Peyer's patch (tissue), 4 donors: ENCODE results near the gene ARHGAP18. TPM values are rescaled to one million over a fixed set of nuclear protein-coding genes. Genes with fewer than 3 reads are reported as not detected.

Experiments used
- DNase-seq, 3 donors: peaks; one replicate each; pipeline ENCODE4 v3.0.0-alpha.2; 2017 to 2019
- H3K27ac ChIP-seq, 4 donors: fragments of 200-600 bp; sonication (generic); one replicate each; pipeline ENCODE4 v1.5.1; 2016 to 2019
- H3K27me3 ChIP-seq, 2 donors: fragments of 200-600 bp; sonication (generic); one replicate each; pipeline ENCODE4 v1.5.1; 2019
- H3K36me3 ChIP-seq, 3 donors: fragments of 200-600 bp; sonication (generic); one replicate each; pipeline ENCODE4 v1.5.1; 2016 to 2019
- H3K4me1 ChIP-seq, 4 donors: fragments of 200-600 bp; sonication (generic); one replicate each; pipeline ENCODE4 v1.5.1; 2016 to 2019
- H3K4me3 ChIP-seq, 4 donors: fragments of 200-600 bp; sonication (generic); 1 replicate in 3 of 4; 2 replicates in 1 of 4; pipeline ENCODE4 v1.5.1; 2016 to 2019; ENCODE audit warnings: mild to moderate bottlenecking in 1 of 4
- H3K9me3 ChIP-seq, 4 donors: fragments of 200-600 bp; sonication (generic); one replicate each; pipeline ENCODE4 v1.5.1; 2016 to 2019; ENCODE audit warnings: mild to moderate bottlenecking in 1 of 4
- POLR2A ChIP-seq, 2 donors: fragments of 450-650 bp; IDR thresholded peaks; one replicate each; pipeline ENCODE4 v1.5.1; 2017; ENCODE audit warnings: antibody characterized with exemption in 2 of 2, mild to moderate bottlenecking in 2 of 2, moderate library complexity in 2 of 2
- total RNA-seq, 4 donors: library from RNA; depleted of rRNA; stranded (reverse); fragments of >200 nt; gene quantifications; one replicate each; pipeline ENCODE4 v1.1.0, GENCODE V29; 2016
- TF ChIP-seq, protein P1 (sequence below), 6 experiments: fragments of 450-650 bp in 4 of 6; fragments of 200-600 bp in 2 of 6; sonication (generic) in 1 of 6; IDR thresholded peaks; one replicate each; pipeline ENCODE4 v1.5.1; 2017 to 2019; ENCODE audit warnings: antibody characterized with exemption in 6 of 6, mild to moderate bottlenecking in 3 of 6, moderate library complexity in 1 of 6

Gene ARHGAP18
- total RNA-seq, 4 donors from 2014 or later = 26.1 to 45.4 (median 33.5) TPM

- no peak for TF ChIP-seq POLR2A (IDR thresholded peaks at IDR 0.05)
- TF ChIP-seq, protein P1, sequence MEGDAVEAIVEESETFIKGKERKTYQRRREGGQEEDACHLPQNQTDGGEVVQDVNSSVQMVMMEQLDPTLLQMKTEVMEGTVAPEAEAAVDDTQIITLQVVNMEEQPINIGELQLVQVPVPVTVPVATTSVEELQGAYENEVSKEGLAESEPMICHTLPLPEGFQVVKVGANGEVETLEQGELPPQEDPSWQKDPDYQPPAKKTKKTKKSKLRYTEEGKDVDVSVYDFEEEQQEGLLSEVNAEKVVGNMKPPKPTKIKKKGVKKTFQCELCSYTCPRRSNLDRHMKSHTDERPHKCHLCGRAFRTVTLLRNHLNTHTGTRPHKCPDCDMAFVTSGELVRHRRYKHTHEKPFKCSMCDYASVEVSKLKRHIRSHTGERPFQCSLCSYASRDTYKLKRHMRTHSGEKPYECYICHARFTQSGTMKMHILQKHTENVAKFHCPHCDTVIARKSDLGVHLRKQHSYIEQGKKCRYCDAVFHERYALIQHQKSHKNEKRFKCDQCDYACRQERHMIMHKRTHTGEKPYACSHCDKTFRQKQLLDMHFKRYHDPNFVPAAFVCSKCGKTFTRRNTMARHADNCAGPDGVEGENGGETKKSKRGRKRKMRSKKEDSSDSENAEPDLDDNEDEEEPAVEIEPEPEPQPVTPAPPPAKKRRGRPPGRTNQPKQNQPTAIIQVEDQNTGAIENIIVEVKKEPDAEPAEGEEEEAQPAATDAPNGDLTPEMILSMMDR (IDR thresholded peaks at IDR 0.05) = no peak
- Histone ChIP-seq H3K4me1 (peaks cover 0 to 25% (median 0%) of the 10 kb centered on the region in 4 donors), H3K27me3 (no peaks in the 10 kb centered on the region), H3K4me3 (no peak overlapping the region), H3K36me3 (no peaks in the 10 kb centered on the region), H3K9me3 (no peaks in the 10 kb centered on the region), H3K27ac (peak overlapping the region in 2 of 4 donors; percentile 34 to 65)
- DNase-seq = no peak
These were observed 54.6 kb downstream of the ARHGAP18 start for GRCh38 chr6:129655334-129655733.

- peaks cover 0 to 20% (median 0%) of the 10 kb centered on the region in 4 donors for H3K4me1 ChIP-seq
- no peak overlapping the region for H3K4me3 ChIP-seq
These were observed 56.2 kb downstream of the ARHGAP18 start for GRCh38 chr6:129653746-129654145.

DNA sequence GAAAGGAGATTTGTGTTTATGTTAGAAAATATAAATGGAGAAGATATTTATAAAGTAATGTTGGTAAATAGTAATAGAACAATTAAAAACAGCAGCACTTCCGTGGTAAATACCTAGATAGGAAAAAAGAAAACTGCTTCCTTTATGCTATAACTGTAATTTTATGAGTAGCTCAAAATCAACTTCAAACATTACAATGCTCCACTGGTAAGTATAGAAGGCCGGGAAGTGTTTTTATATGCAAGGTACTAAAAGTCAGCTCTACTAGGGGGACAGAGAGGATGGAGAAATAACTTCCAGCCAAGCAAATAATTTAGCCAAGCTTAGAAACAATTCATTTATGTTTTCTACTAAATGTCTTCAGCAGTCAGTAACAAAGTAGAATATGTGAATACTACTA is 56.7 kb downstream of the ARHGAP18 start:
- peaks cover 0 to 20% (median 0%) of the 10 kb centered on the region in 4 donors for H3K4me1 ChIP-seq
- H3K9me3 ChIP-seq = no peaks in the 10 kb centered on the region
- no peaks in the 10 kb centered on the region for H3K27me3 ChIP-seq
- DNase-seq = no peak
- H3K27ac ChIP-seq = no peak overlapping the region
- H3K4me3 ChIP-seq = no peak overlapping the region
- H3K36me3 ChIP-seq = no peaks in the 10 kb centered on the region
- TF ChIP-seq POLR2A (IDR thresholded peaks at IDR 0.05) = no peak
- TF ChIP-seq, protein P1 (IDR thresholded peaks at IDR 0.05) = no peak

More at GRCh38 chr6:129653746-129654145, 56.2 kb downstream of the ARHGAP18 start:
- Histone ChIP-seq H3K27me3 (no peaks in the 10 kb centered on the region), H3K36me3 (no peaks in the 10 kb centered on the region), H3K9me3 (no peaks in the 10 kb centered on the region), H3K27ac (no peak overlapping the region)
- TF ChIP-seq, protein P1 (IDR thresholded peaks at IDR 0.05) = no peak
- TF ChIP-seq POLR2A (IDR thresholded peaks at IDR 0.05) = no peak
- no peak for DNase-seq

GRCh38 chr6:129651291-129651691 is 58.7 kb downstream of the ARHGAP18 start:
- Histone ChIP-seq H3K27me3 (no peaks in the 10 kb centered on the region), H3K36me3 (no peaks in the 10 kb centered on the region), H3K4me1 (peaks cover 0 to 18% (median 0%) of the 10 kb centered on the region in 4 donors), H3K27ac (no peak overlapping the region), H3K4me3 (no peak overlapping the region), H3K9me3 (no peaks in the 10 kb centered on the region)
- TF ChIP-seq, protein P1 (IDR thresholded peaks at IDR 0.05) = no peak
- no peak for TF ChIP-seq POLR2A (IDR thresholded peaks at IDR 0.05)
- DNase-seq = no peak

DNA sequence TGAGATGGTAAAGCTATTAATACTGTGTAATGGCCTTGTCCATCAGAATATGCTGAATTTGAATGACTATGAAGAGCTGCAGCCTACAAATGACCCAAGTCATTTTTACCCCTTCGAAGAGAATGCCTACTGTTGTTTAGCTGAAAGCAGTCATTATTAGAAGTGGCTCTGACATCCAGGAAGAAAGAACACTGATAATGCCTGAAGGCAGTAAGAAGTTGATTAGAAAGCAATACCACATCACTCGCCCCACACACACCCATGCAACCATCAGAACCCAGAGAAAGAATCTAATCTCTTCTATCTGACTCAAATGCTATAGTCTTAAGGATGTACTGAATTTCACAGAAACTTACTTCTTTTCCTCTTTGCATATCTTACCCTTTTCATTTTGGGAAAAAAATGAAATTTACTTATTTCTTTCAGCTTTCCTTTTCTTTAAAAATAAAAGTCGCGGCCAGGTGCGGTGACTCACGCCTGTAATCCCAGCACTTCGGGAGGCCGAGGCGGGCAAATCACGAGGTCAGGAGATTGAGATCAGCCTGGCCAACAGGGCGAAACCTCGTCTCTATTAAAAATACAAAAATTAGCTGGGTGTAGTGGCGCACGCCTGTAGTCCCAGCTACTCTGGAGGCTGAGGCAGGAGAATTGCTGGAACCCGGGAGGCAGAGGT is 61.0 kb downstream of the ARHGAP18 start:
- peaks cover 0 to 10% (median 0%) of the 10 kb centered on the region in 4 donors for H3K4me1 ChIP-seq
- H3K36me3 ChIP-seq = no peaks in the 10 kb centered on the region
- no peaks in the 10 kb centered on the region for H3K9me3 ChIP-seq
- no peak for TF ChIP-seq POLR2A (IDR thresholded peaks at IDR 0.05)
- TF ChIP-seq, protein P1 (IDR thresholded peaks at IDR 0.05) = no peak
- DNase-seq = no peak
- H3K27me3 ChIP-seq = no peaks in the 10 kb centered on the region
- no peak overlapping the region for H3K4me3 ChIP-seq
- H3K27ac ChIP-seq = no peak overlapping the region
